SK-N-MC (cell line): Measurements from ENCODE around the gene PDZD2.

ENCODE experiments used
- EZH2 ChIP-seq: fragments of 200-600 bp; sonication (generic); IDR thresholded peaks from one replicate; pipeline ENCODE4 v1.6.1; 2017; ENCODE audit warnings: antibody characterized with exemption
- FOXP2 ChIP-seq: optimal IDR thresholded peaks from 2 replicates; pipeline ENCODE3; 2011; ENCODE audit warnings: mild to moderate bottlenecking, moderate library complexity; ENCODE audit not compliant: insufficient read depth; ENCODE audit errors: extremely low read length, control extremely low read depth
- POLR2AphosphoS5 ChIP-seq: IDR thresholded peaks from 2 replicates; pipeline ENCODE4 v1.6.1; 2012; ENCODE audit warnings: mild to moderate bottlenecking, low read depth, low read length, borderline replicate concordance

GRCh38 chr5:31850981-31851689, 212.2 kb downstream of the PDZD2 start:
- TF ChIP-seq POLR2AphosphoS5 (no peak), EZH2 (no peak), FOXP2 (no peak)
